A549 (cell line): Measurements from ENCODE around the gene TMF1. TPM values are rescaled to one million over a fixed set of nuclear protein-coding genes. Genes with fewer than 3 reads are reported as not detected.

ENCODE experiments used
- ATAC-seq, 2 experiments: fragments of 200-7000 bp in 1 of 2; fragments of >200 bp in 1 of 2; cut with Nextera tagmentation in 1 of 2; cut with Tn5 transposase in 1 of 2; 3 replicates each; pipeline versions ENCODE4 v1.8.0 to v1.9.1; 2018 to 2020; ENCODE audit warnings: mild to moderate bottlenecking in 1 of 2, moderate library complexity in 1 of 2
- CTCF ChIA-PET: fragments of 300-600 bp; sonication (Branson Sonifier 250); formaldehyde crosslinking; extraction: SDS; loops from one replicate; lab custom pipeline; 2021; ENCODE audit warnings: antibody characterized with exemption, inconsistent platforms; lab: Yijun Ruan, JAX
- POLR2A ChIA-PET: fragments of 350-600 bp; formaldehyde crosslinking; extraction: SDS; loops from one replicate; lab custom pipeline; 2021; ENCODE audit warnings: antibody characterized with exemption, inconsistent platforms; lab: Yijun Ruan, JAX
- DNase-seq, 2 experiments: peaks; one replicate each; pipeline versions ENCODE4 v3.0.0 to v3.0.0-alpha.2; 2011 to 2016; ENCODE audit warnings: low read depth in 1 of 2, low spot score in 1 of 2
- FAIRE-seq: peaks from 2 replicates; lab custom pipeline; 2011; peaks lifted over from hg19 to GRCh38; lab: Jason Lieb, UNC
- H3K27ac ChIP-seq, 2 experiments: fragments of >200 bp; sonication (Bioruptor Twin); formaldehyde crosslinking; 3 replicates each; pipeline ENCODE4 v1.5.1; 2016 to 2017
- H3K4me1 ChIP-seq: fragments of >200 bp; sonication (Bioruptor Twin); formaldehyde crosslinking; 3 replicates; pipeline ENCODE4 v1.6.1; 2016
- H3K4me2 ChIP-seq: fragments of >200 bp; sonication (Bioruptor Twin); formaldehyde crosslinking; 3 replicates; pipeline ENCODE4 v1.6.1; 2016
- H3K4me3 ChIP-seq: fragments of >200 bp; sonication (Bioruptor Twin); formaldehyde crosslinking; 3 replicates; pipeline ENCODE4 v1.5.1; 2016
- H3K9me3 ChIP-seq: fragments of >200 bp; sonication (Bioruptor Twin); formaldehyde crosslinking; 3 replicates; pipeline ENCODE4 v1.6.1; 2016
- BHLHE40 ChIP-seq: IDR thresholded peaks from 2 replicates; pipeline ENCODE4 v1.6.1; 2012; ENCODE audit warnings: low read depth, low read length, inconsistent platforms
- CBX2 ChIP-seq: fragments of 200-600 bp; sonication (generic); IDR thresholded peaks from 2 replicates; pipeline ENCODE4 v1.6.1; 2016; ENCODE audit warnings: low read depth, mild to moderate bottlenecking, borderline replicate concordance
- CBX8 ChIP-seq: fragments of 200-600 bp; sonication (generic); IDR thresholded peaks from 2 replicates; pipeline ENCODE4 v1.6.1; 2016
- CHD4 ChIP-seq: fragments of 200-600 bp; sonication (generic); IDR thresholded peaks from 2 replicates; pipeline ENCODE4 v1.6.1; 2016; ENCODE audit warnings: antibody characterized with exemption, mild to moderate bottlenecking, borderline replicate concordance
- EHMT2 ChIP-seq: fragments of 200-600 bp; sonication (generic); IDR thresholded peaks from 2 replicates; pipeline ENCODE4 v1.6.1; 2016; ENCODE audit warnings: antibody characterized with exemption, low read depth, mild to moderate bottlenecking, moderate library complexity
- ELK1 ChIP-seq: fragments of 150-350 bp; IDR thresholded peaks from 2 replicates; pipeline ENCODE4 v1.6.1; 2014; ENCODE audit warnings: low read depth, mild to moderate bottlenecking, low read length
- EP300 ChIP-seq, 2 experiments: fragments of >200 bp; sonication (Bioruptor Twin); formaldehyde crosslinking; IDR thresholded peaks; 2 replicates in 1 of 2; 3 replicates in 1 of 2; pipeline ENCODE4 v1.6.1; 2016 to 2017
- FOXS1 ChIP-seq: fragments of 250-450 bp; sonication (Bioruptor Pico); IDR thresholded peaks from 2 replicates; pipeline ENCODE4 v1.5.0; 2020; ENCODE audit warnings: mild to moderate bottlenecking, moderate library complexity
- HEYL ChIP-seq: fragments of 250-450 bp; sonication (Bioruptor Pico); IDR thresholded peaks from 2 replicates; pipeline ENCODE4 v1.8.0; 2021; ENCODE audit warnings: mild to moderate bottlenecking, moderate library complexity
- HOXB13 ChIP-seq: fragments of 250-450 bp; sonication (Bioruptor Pico); IDR thresholded peaks from 2 replicates; pipeline ENCODE4 v1.5.0; 2020; ENCODE audit warnings: low read depth, mild to moderate bottlenecking, moderate library complexity
- JUN ChIP-seq, 2 experiments: fragments of >200 bp; sonication (Bioruptor Twin); formaldehyde crosslinking; IDR thresholded peaks; 2 replicates in 1 of 2; 3 replicates in 1 of 2; pipeline ENCODE4 v1.6.1; 2016 to 2017
- KDM5A ChIP-seq: fragments of 200-600 bp; sonication (generic); IDR thresholded peaks from 2 replicates; pipeline ENCODE4 v1.6.1; 2016; ENCODE audit warnings: antibody characterized with exemption, mild to moderate bottlenecking
- MAZ ChIP-seq: fragments of 150-350 bp; IDR thresholded peaks from 2 replicates; pipeline ENCODE4 v1.6.1; 2014; ENCODE audit warnings: antibody characterized with exemption, low read depth, low read length, borderline replicate concordance
- NR3C1 ChIP-seq: fragments of >200 bp; sonication (Bioruptor Twin); formaldehyde crosslinking; IDR thresholded peaks from 3 replicates; pipeline ENCODE4 v1.6.1; 2017
- SMC3 ChIP-seq: fragments of >200 bp; sonication (Bioruptor Twin); formaldehyde crosslinking; IDR thresholded peaks from 3 replicates; pipeline ENCODE4 v1.6.1; 2018; ENCODE audit warnings: inconsistent platforms
- TP53 ChIP-seq: fragments of 250-450 bp; sonication (Bioruptor Pico); IDR thresholded peaks from 2 replicates; pipeline ENCODE4 v1.5.0; 2021; ENCODE audit warnings: mild to moderate bottlenecking, moderate library complexity
- ZC3H11A ChIP-seq: fragments of 450-650 bp; IDR thresholded peaks from 2 replicates; pipeline ENCODE4 v1.6.1; 2014; ENCODE audit warnings: antibody characterized with exemption, mild to moderate bottlenecking
- ZNF302 ChIP-seq: fragments of 250-450 bp; sonication (Bioruptor Pico); IDR thresholded peaks from 2 replicates; pipeline ENCODE4 v1.9.0; 2021; ENCODE audit warnings: inconsistent platforms, mild to moderate bottlenecking, moderate library complexity
- ZSCAN20 ChIP-seq: fragments of 250-450 bp; sonication (Bioruptor Pico); IDR thresholded peaks from 2 replicates; pipeline ENCODE4 v1.8.0; 2022; ENCODE audit warnings: mild to moderate bottlenecking, moderate library complexity
- WGBS: methylation state at CpG from one replicate; pipeline ENCODE4 v1.1.6; 2017; ENCODE audit errors: missing lambda C conversion rate; 5-methylcytosine and 5-hydroxymethylcytosine counted together
- polyA plus RNA-seq, 4 experiments: library from polyadenylated mRNA; depleted of rRNA in 3 of 4; stranded (reverse); fragments of >200 nt; fragmentation: RNase III in 1 of 4; extraction: RNeasy Plus Mini Kit Qiagen cat#74134 plus additional on column Dnase treatment in 1 of 4; gene quantifications; 2 replicates in 3 of 4; 3 replicates in 1 of 4; pipeline ENCODE4 v1.2.3, GENCODE V29; 2011 to 2017
- TF ChIP-seq, protein P1 (sequence below): IDR thresholded peaks from 2 replicates; pipeline ENCODE4 v1.6.1; 2012
- TF ChIP-seq, protein P2 (sequence below): IDR thresholded peaks from 2 replicates; pipeline ENCODE4 v1.6.1; 2012; ENCODE audit warnings: low read depth, borderline replicate concordance
- TF ChIP-seq, protein P3 (sequence below): fragments of >200 bp; sonication (Bioruptor Twin); formaldehyde crosslinking; IDR thresholded peaks from 3 replicates; pipeline ENCODE4 v1.5.1; 2016

Gene TMF1
- polyA plus RNA-seq, 2 of the 4 experiments (the other 2 are of a cell fraction): 13.7 to 17.2 TPM

GRCh38 chr3:69031635-69032034 lies 20.5 kb downstream of the TMF1 start:
- H3K4me3 ChIP-seq: no peak overlapping the region
- no peak overlapping the region for H3K27ac ChIP-seq
- FAIRE-seq (no peak), ATAC-seq (no peak), DNase-seq (no peak)
- H3K4me1 ChIP-seq: no peaks in the 10 kb centered on the region
- whole genome bisulfite sequencing: 83% methylated on average over 1 of the region's 1 CpG
- no peak overlapping the region for H3K4me2 ChIP-seq
- no peak for TF ChIP-seq BHLHE40
- no peak for TF ChIP-seq SMC3
- TF ChIP-seq CBX8: no peak
- TF ChIP-seq CHD4: no peak
- TF ChIP-seq HEYL: no peak
- no peak for TF ChIP-seq FOXS1 (CRISPR knock-in tag)
- no peak for TF ChIP-seq HOXB13 (CRISPR knock-in tag)
- no peak for TF ChIP-seq JUN (IDR thresholded peaks at IDR 0.05)
- no peaks in the 10 kb centered on the region for H3K9me3 ChIP-seq
- ChIA-PET POLR2A (interaction anchor here (0.7 kb wide), 1 partner anchor 18 kb away, joined by 3 read pairs; no protein-coding TSS in a partner anchor), CTCF (interaction anchor here (0.6 to 0.9 kb wide), 2 partner anchors 18 to 257 kb away, joined by 3 to 4 read pairs; partner anchors contain the start of gene EOGT)

GRCh38 chr3:69020857-69021256 lies 31.3 kb downstream of the TMF1 start:
- 66% methylated on average over 4 of the region's 4 CpGs for whole genome bisulfite sequencing
- TF ChIP-seq, protein P1, sequence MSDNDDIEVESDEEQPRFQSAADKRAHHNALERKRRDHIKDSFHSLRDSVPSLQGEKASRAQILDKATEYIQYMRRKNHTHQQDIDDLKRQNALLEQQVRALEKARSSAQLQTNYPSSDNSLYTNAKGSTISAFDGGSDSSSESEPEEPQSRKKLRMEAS: no peak
- TF ChIP-seq HEYL (no peak), TP53 (no peak), MAZ (no peak), EP300 (IDR thresholded peaks at IDR 0.05) (no peak), EHMT2 (no peak), NR3C1 (no peak), ZNF302 (CRISPR knock-in tag) (no peak), HOXB13 (CRISPR knock-in tag) (no peak), ELK1 (no peak), ZC3H11A (no peak), KDM5A (no peak), ZSCAN20 (CRISPR knock-in tag) (no peak)
- TF ChIP-seq, protein P2, sequence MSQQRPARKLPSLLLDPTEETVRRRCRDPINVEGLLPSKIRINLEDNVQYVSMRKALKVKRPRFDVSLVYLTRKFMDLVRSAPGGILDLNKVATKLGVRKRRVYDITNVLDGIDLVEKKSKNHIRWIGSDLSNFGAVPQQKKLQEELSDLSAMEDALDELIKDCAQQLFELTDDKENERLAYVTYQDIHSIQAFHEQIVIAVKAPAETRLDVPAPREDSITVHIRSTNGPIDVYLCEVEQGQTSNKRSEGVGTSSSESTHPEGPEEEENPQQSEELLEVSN: no peak
- no peak for DNase-seq

GRCh38 chr3:69020424-69020823 lies 31.7 kb downstream of the TMF1 start:
- ChIA-PET POLR2A (no interaction called here), CTCF (interaction anchor here (0.6 kb wide), 1 partner anchor 297 kb away, joined by 3 read pairs; no protein-coding TSS in a partner anchor)
- Histone ChIP-seq H3K27ac (no peak overlapping the region), H3K9me3 (no peaks in the 10 kb centered on the region), H3K4me3 (no peak overlapping the region), H3K4me1 (no peaks in the 10 kb centered on the region), H3K4me2 (no peak overlapping the region)
- FAIRE-seq (no peak), ATAC-seq (no peak), DNase-seq (no peak)
- 24% methylated on average over 2 of the region's 2 CpGs for WGBS
- TF ChIP-seq, protein P3, sequence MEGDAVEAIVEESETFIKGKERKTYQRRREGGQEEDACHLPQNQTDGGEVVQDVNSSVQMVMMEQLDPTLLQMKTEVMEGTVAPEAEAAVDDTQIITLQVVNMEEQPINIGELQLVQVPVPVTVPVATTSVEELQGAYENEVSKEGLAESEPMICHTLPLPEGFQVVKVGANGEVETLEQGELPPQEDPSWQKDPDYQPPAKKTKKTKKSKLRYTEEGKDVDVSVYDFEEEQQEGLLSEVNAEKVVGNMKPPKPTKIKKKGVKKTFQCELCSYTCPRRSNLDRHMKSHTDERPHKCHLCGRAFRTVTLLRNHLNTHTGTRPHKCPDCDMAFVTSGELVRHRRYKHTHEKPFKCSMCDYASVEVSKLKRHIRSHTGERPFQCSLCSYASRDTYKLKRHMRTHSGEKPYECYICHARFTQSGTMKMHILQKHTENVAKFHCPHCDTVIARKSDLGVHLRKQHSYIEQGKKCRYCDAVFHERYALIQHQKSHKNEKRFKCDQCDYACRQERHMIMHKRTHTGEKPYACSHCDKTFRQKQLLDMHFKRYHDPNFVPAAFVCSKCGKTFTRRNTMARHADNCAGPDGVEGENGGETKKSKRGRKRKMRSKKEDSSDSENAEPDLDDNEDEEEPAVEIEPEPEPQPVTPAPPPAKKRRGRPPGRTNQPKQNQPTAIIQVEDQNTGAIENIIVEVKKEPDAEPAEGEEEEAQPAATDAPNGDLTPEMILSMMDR: peak; percentile 37
- no peak for TF ChIP-seq CBX2

More at GRCh38 chr3:69020857-69021256, 31.3 kb downstream of the TMF1 start:
- POLR2A ChIA-PET: no interaction called here
- FAIRE-seq: no peak
- CTCF ChIA-PET: interaction anchor here (0.6 kb wide), 1 partner anchor 297 kb away, joined by 3 read pairs; no protein-coding TSS in a partner anchor
- Histone ChIP-seq H3K27ac (no peak overlapping the region), H3K4me3 (no peak overlapping the region), H3K9me3 (no peaks in the 10 kb centered on the region), H3K4me2 (no peak overlapping the region), H3K4me1 (no peaks in the 10 kb centered on the region)
- no peak for ATAC-seq
